NCI-H128 (cell line): ENCODE measurements around the gene SLFNL1.
A peak's percentile ranks its signal among the peaks of the same experiment; 100 is the strongest.

Experiments
- DNase-seq: peaks from one replicate; lab custom pipeline; 2025; ENCODE audit not compliant: unreplicated experiment; lab: John Stamatoyannopoulos, UW

SLFNL1 gene

GRCh38 chr1:40987439-40988276 is 33.9 kb downstream of the SLFNL1 start:
- DNase-seq, result no peak

- DNase-seq, result no peak
Observed at GRCh38 chr1:40986956-40987355, 34.6 kb downstream of the SLFNL1 start.

- DNase-seq, result no peak
Observed at GRCh38 chr1:40986328-40986783, 35.2 kb downstream of the SLFNL1 start.

GRCh38 chr1:40985875-40986274 is 35.6 kb downstream of the SLFNL1 start:
- DNase-seq, result no peak

GRCh38 chr1:40985161-40985560 is 36.4 kb downstream of the SLFNL1 start:
- no peak for DNase-seq

DNA sequence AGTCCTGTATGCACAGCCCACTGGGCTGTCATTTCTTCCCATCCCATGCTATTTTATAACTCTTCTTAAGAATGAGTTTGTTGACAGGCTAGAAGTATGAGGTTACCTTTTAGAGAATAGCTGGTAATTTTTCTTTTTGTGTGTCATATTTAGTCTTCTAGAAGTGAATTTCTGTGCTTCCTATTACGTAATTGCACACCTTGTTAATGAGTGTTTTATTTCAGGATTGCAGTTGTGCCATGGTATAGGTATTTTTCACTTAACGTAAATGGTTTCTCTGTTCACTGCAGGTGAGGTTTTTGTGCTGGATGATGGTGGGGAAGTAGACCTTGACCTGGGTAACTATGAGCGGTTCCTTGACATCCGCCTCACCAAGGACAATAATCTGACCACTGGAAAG is 37.0 kb downstream of the SLFNL1 start:
- DNase-seq, result no peak

DNA sequence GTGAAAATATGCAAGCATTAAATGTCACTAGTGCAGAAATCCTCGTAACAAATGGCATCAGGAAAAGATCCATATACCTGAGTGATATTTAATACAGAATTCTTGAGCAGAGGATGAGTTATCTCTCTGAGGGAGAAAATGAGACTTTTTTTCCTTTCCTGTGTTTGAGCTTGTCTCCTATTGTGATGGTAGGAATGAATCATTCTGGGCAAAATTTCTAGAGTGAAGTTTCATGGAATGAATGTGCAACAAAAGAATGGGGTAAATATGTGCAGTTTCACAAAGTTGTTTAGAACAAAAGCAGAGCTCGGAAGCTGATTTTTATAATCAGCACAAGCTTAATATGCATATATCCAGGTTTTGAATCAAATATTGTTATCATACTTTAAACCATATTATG is 37.5 kb downstream of the SLFNL1 start:
- DNase-seq, result no peak

GRCh38 chr1:40983286-40983685 is 38.2 kb downstream of the SLFNL1 start:
- no peak for DNase-seq

GRCh38 chr1:40982721-40983120 is 38.8 kb downstream of the SLFNL1 start:
- no peak for DNase-seq

DNA sequence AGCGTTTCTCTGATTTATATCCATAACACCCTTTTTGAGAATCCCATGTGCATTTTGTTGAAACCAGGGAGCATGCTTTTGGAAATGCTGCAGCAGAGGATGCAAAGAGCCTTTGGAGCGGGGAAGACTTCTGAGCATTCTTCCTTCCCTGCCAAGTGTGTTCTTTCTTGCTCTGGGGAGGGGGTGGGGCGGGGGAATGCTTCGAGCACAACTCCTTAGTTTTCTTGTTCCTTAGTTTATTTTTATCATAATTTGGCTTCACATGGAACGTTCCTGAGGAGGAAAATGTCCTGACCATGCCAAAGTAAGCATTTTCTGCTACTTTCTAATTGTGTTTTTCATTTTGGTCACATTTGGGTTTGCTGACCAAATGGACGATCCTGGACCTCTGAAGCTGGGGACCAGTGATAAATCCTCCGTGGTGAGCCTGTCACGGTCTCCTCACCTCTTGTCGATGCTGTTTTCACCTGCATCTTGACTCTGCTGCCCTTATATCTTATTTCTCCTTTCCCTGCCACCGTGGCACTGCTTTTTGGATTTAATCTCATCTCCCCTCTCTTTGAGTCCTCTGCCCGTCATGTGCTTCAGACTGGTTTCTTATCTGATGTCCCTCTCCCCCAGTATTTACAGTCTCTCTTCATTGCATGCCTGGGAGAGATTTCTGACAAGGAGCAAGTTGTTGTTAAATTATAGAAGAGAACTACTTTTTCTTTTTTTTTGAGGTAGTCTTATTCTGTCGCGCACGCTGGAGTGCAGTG is 39.7 kb downstream of the SLFNL1 start:
- DNase-seq, result no peak

- DNase-seq, result no peak
Observed at GRCh38 chr1:40980453-40981121, 40.9 kb downstream of the SLFNL1 start.

- DNase-seq, result no peak
Observed at GRCh38 chr1:40980068-40980452, 41.5 kb downstream of the SLFNL1 start.

DNA sequence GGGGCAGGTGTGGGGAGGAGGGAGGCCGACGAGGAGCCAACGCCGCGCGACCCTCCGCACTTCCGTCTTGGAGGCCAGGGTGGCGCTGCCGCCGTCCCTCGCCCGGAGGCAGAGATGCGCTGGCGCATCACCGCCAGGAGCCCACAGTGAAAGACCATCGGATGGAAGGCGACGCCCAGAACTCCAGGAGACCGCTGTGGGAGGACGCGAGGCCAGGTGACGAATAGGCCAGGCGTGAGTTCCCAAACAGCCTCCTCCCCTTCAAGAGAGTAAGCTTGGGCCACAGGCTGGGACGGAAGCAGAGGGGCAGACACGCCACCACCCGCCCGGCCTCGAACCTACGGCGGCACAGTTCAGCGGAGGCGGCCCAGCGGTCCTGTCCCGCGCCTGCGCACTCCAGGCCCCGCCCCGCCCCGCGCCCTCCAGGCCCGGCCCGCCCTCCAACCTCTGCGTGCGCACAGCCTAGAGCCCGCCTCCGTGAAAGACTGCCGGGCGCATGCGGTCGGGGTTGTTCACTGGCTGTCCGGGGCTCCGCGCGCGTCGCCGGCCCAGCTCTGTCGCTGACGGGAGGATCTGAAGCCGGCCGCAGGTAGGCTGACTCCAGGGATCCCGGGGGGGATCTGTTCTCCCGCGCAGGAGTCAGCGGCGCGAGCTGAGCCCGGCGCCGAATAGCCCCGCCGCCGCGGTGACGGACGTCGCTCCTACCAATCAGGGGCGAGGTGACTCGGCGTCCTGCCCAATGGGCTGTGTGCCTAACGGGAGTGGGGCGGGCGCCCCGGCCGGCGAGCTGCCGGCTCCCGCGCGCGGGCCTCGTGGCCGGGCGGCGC is 42.1 kb downstream of the SLFNL1 start, which contains the start of gene CTPS1:
Gene CTPS1 (plus strand): TSS at position 456 of the 827 bp plus-strand sequence. CDS start 3,595 bp downstream, outside the sequence.
- DNase-seq, result peak; percentile 94

DNA sequence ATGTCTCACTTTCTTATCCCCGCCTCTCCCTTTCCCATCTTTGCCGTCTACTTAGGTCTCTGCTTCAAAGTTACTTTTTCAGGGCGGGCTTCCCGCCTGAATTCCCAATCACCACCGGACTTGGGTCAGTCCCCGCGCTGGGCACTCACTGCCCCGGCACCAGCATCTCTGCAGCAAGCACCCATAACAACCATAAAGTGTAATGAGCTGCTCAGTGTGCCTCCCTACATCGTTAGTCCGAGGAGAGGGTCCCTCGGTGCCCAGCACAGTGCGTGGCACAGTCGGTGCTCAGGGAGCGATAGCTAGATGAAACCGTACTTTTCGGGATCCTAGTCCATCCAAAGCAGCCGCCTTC is 42.7 kb downstream of the SLFNL1 start:
- DNase-seq, result no peak

DNA sequence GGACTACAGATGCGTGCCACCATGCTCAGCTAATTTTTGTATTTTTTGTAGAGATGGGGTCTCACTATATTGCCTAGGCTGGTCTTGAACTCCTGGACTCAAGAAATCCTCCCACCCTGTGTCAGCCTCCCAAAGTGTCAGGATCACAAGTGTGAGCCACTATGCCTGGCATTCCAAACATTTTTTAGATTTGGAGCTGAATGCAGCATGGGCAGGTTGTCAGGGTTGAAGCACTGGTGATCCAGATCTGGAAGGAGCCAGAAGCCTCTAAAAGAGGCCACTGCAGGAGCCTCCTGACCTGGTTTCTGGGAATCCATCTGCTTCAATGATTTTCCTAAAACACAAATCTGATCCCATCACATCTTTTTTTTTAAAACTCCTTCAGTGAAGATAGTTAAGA is 43.8 kb downstream of the SLFNL1 start:
- no peak for DNase-seq

DNA sequence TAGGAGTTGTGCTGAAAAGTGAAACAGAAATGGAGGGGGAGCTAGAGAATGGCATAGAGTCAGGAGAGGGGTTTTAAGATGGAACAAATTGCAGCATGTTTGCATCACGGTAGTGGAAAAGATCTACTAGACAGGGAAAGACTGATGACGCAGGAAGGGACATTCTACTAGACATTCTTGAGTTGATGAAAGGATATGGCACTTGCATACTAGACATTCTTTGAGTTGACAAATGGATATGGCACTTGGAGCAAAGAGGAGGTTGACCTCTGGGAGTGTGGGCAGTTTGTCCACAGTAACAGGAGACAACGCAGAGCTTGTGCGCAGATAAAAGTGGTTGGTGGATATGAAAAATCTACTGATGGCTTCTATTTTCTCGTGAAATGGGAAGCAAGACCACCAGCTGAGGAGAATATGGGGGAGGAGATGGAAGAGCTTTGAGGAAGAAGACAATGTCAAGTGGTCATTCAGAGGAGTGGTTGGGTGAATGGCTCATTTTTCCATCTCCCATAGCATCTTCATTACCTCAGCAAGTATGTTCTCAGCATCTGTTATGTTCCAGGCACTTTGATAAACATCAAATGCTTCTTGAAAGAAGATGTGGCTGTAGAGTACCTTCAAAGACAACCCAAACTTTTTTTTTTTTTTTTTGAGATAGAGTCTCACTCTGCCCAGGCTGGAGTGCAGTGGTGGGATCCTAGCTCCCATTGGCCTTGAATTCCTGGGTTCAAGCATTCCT is 44.4 kb downstream of the SLFNL1 start:
- DNase-seq, result no peak

GRCh38 chr1:40974945-40975344 is 46.6 kb downstream of the SLFNL1 start:
- no peak for DNase-seq

GRCh38 chr1:40973912-40974311 is 47.6 kb downstream of the SLFNL1 start:
- DNase-seq, result no peak

DNA sequence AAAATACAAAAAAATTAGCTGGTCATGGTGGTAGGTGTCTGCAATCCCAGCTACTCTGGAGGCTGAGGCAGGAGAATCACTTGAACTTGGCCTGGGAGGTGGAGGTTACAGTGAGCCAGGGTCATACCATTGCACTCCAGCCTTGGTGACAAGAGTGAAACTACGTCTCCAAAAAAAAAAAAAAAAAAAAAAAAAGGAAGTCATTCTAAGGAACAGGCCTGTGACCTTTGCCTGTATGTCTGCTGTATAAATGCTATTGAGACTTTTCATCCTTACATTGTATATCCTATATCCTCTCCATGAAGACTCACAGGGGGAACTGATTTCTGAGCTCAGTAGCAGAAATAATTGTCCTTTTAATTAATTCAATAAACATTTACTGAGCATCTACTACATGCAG is 49.6 kb downstream of the SLFNL1 start:
- DNase-seq, result no peak

- DNase-seq, result no peak
Observed at GRCh38 chr1:40969445-40969844, 52.1 kb downstream of the SLFNL1 start.
